Measurements from ENCODE around the gene ACOX3.
A peak's percentile ranks its signal among the peaks of the same experiment; 100 is the strongest.
"Not testable (repeated sequence)": the region's sequence is repeated elsewhere in the genome, so short reads cannot be mapped to it uniquely, and the experiment has no call there.

The ACOX3 gene

GRCh38 chr4:8440492-8441311 lies at the start of gene ACOX3, which contains the start of gene TRMT44:
TSS of gene ACOX3 (minus strand) at chr4:8440723. CDS start at chr4:8416521, 24,202 bp downstream.
TSS of gene TRMT44 (plus strand) at chr4:8440777. CDS start at chr4:8440823, 46 bp downstream.
- H3K4me3 ChIP-seq (ENCODE audit: low read depth in 1 of 2, low read length in 2 of 2) = peak within 1 kb of the TSS; percentile 78 to 91
- no peaks in the 10 kb centered on the region for H3K27me3 ChIP-seq (ENCODE audit: control insufficient read depth in 1 of 2, insufficient read depth in 2 of 2, low read length in 2 of 2)
- no peaks in the 10 kb centered on the region for H3K9me3 ChIP-seq (ENCODE audit: control insufficient read depth in 1 of 2, low read length in 2 of 2)
- peak within 1 kb of the TSS; percentile 90 for H3K27ac ChIP-seq (ENCODE audit: low read depth, low read length)
- H3K36me3 ChIP-seq (ENCODE audit: control insufficient read depth in 1 of 2, insufficient read depth in 2 of 2, low read length in 2 of 2) = peaks cover 0 to 4% of the 10 kb centered on the region in 2 donors
- H3K9ac ChIP-seq (ENCODE audit: low read depth in 1 of 2, low read length in 2 of 2) = peak within 1 kb of the TSS; percentile 73 to 87
- H3K4me1 ChIP-seq (ENCODE audit: control insufficient read depth in 1 of 2, insufficient read depth in 2 of 2, low read length in 2 of 2) = peaks cover 22 to 37% of the 10 kb centered on the region in 2 donors

- H3K9ac ChIP-seq (ENCODE audit: low read depth in 1 of 2, low read length in 2 of 2) = no peak overlapping the region
- H3K27me3 ChIP-seq (ENCODE audit: control insufficient read depth in 1 of 2, insufficient read depth in 2 of 2, low read length in 2 of 2) = no peaks in the 10 kb centered on the region
- no peaks in the 10 kb centered on the region for H3K9me3 ChIP-seq (ENCODE audit: control insufficient read depth in 1 of 2, low read length in 2 of 2)
Observed at GRCh38 chr4:8488791-8489369, 48.4 kb upstream of the ACOX3 start.

GRCh38 chr4:8486643-8487042 lies 46.1 kb upstream of the ACOX3 start:
- H3K4me3 ChIP-seq (ENCODE audit: low read depth in 1 of 2, low read length in 2 of 2); H3K36me3 ChIP-seq (ENCODE audit: control insufficient read depth in 1 of 2, insufficient read depth in 2 of 2, low read length in 2 of 2); H3K27me3 ChIP-seq (ENCODE audit: control insufficient read depth in 1 of 2, insufficient read depth in 2 of 2, low read length in 2 of 2); H3K4me1 ChIP-seq (ENCODE audit: control insufficient read depth in 1 of 2, insufficient read depth in 2 of 2, low read length in 2 of 2); H3K9ac ChIP-seq (ENCODE audit: low read depth in 1 of 2, low read length in 2 of 2); H3K9me3 ChIP-seq (ENCODE audit: control insufficient read depth in 1 of 2, low read length in 2 of 2); H3K27ac ChIP-seq (ENCODE audit: low read depth, low read length): not testable (repeated sequence)

More at GRCh38 chr4:8488791-8489369, 48.4 kb upstream of the ACOX3 start:
- Histone ChIP-seq H3K36me3 (ENCODE audit: control insufficient read depth in 1 of 2, insufficient read depth in 2 of 2, low read length in 2 of 2) (no peaks in the 10 kb centered on the region), H3K4me1 (ENCODE audit: control insufficient read depth in 1 of 2, insufficient read depth in 2 of 2, low read length in 2 of 2) (no peaks in the 10 kb centered on the region), H3K4me3 (ENCODE audit: low read depth in 1 of 2, low read length in 2 of 2) (no peak overlapping the region), H3K27ac (ENCODE audit: low read depth, low read length) (no peak overlapping the region)

- Histone ChIP-seq H3K4me3 (ENCODE audit: low read depth in 1 of 2, low read length in 2 of 2) (no peak overlapping the region), H3K9ac (ENCODE audit: low read depth in 1 of 2, low read length in 2 of 2) (no peak overlapping the region), H3K27ac (ENCODE audit: low read depth, low read length) (no peak overlapping the region), H3K4me1 (ENCODE audit: control insufficient read depth in 1 of 2, insufficient read depth in 2 of 2, low read length in 2 of 2) (no peaks in the 10 kb centered on the region), H3K27me3 (ENCODE audit: control insufficient read depth in 1 of 2, insufficient read depth in 2 of 2, low read length in 2 of 2) (no peaks in the 10 kb centered on the region), H3K9me3 (ENCODE audit: control insufficient read depth in 1 of 2, low read length in 2 of 2) (no peaks in the 10 kb centered on the region), H3K36me3 (ENCODE audit: control insufficient read depth in 1 of 2, insufficient read depth in 2 of 2, low read length in 2 of 2) (peaks cover 3 to 11% of the 10 kb centered on the region in 2 donors)
Observed at GRCh38 chr4:8480221-8480620, 39.7 kb upstream of the ACOX3 start.

- H3K9ac ChIP-seq (ENCODE audit: low read depth in 1 of 2, low read length in 2 of 2) = no peak overlapping the region
- no peak overlapping the region for H3K27ac ChIP-seq (ENCODE audit: low read depth, low read length)
- peaks cover 3 to 13% of the 10 kb centered on the region in 2 donors for H3K36me3 ChIP-seq (ENCODE audit: control insufficient read depth in 1 of 2, insufficient read depth in 2 of 2, low read length in 2 of 2)
- no peak overlapping the region for H3K4me3 ChIP-seq (ENCODE audit: low read depth in 1 of 2, low read length in 2 of 2)
- H3K4me1 ChIP-seq (ENCODE audit: control insufficient read depth in 1 of 2, insufficient read depth in 2 of 2, low read length in 2 of 2) = no peaks in the 10 kb centered on the region
- no peaks in the 10 kb centered on the region for H3K27me3 ChIP-seq (ENCODE audit: control insufficient read depth in 1 of 2, insufficient read depth in 2 of 2, low read length in 2 of 2)
- H3K9me3 ChIP-seq (ENCODE audit: control insufficient read depth in 1 of 2, low read length in 2 of 2) = no peaks in the 10 kb centered on the region
Observed at GRCh38 chr4:8478801-8479744, 38.5 kb upstream of the ACOX3 start.

- Histone ChIP-seq H3K36me3 (ENCODE audit: control insufficient read depth in 1 of 2, insufficient read depth in 2 of 2, low read length in 2 of 2) (peaks cover 3 to 13% of the 10 kb centered on the region in 2 donors), H3K27me3 (ENCODE audit: control insufficient read depth in 1 of 2, insufficient read depth in 2 of 2, low read length in 2 of 2) (no peaks in the 10 kb centered on the region)
Observed at GRCh38 chr4:8478371-8478770, 37.8 kb upstream of the ACOX3 start.

GRCh38 chr4:8477676-8478075 lies 37.2 kb upstream of the ACOX3 start:
- H3K36me3 ChIP-seq (ENCODE audit: control insufficient read depth in 1 of 2, insufficient read depth in 2 of 2, low read length in 2 of 2) = peaks cover 3 to 13% of the 10 kb centered on the region in 2 donors
- H3K27ac ChIP-seq (ENCODE audit: low read depth, low read length) = no peak overlapping the region
- H3K9me3 ChIP-seq (ENCODE audit: control insufficient read depth in 1 of 2, low read length in 2 of 2) = no peaks in the 10 kb centered on the region
- no peaks in the 10 kb centered on the region for H3K27me3 ChIP-seq (ENCODE audit: control insufficient read depth in 1 of 2, insufficient read depth in 2 of 2, low read length in 2 of 2)
- no peak overlapping the region for H3K4me3 ChIP-seq (ENCODE audit: low read depth in 1 of 2, low read length in 2 of 2)
- H3K4me1 ChIP-seq (ENCODE audit: control insufficient read depth in 1 of 2, insufficient read depth in 2 of 2, low read length in 2 of 2) = no peaks in the 10 kb centered on the region
- no peak overlapping the region for H3K9ac ChIP-seq (ENCODE audit: low read depth in 1 of 2, low read length in 2 of 2)

More at GRCh38 chr4:8478371-8478770, 37.8 kb upstream of the ACOX3 start:
- H3K4me1 ChIP-seq (ENCODE audit: control insufficient read depth in 1 of 2, insufficient read depth in 2 of 2, low read length in 2 of 2) = no peaks in the 10 kb centered on the region
- H3K9ac ChIP-seq (ENCODE audit: low read depth in 1 of 2, low read length in 2 of 2) = no peak overlapping the region
- no peaks in the 10 kb centered on the region for H3K9me3 ChIP-seq (ENCODE audit: control insufficient read depth in 1 of 2, low read length in 2 of 2)
- no peak overlapping the region for H3K4me3 ChIP-seq (ENCODE audit: low read depth in 1 of 2, low read length in 2 of 2)
- H3K27ac ChIP-seq (ENCODE audit: low read depth, low read length) = no peak overlapping the region

GRCh38 chr4:8477095-8477635 lies 36.6 kb upstream of the ACOX3 start:
- no peaks in the 10 kb centered on the region for H3K27me3 ChIP-seq (ENCODE audit: control insufficient read depth in 1 of 2, insufficient read depth in 2 of 2, low read length in 2 of 2)
- H3K4me3 ChIP-seq (ENCODE audit: low read depth in 1 of 2, low read length in 2 of 2) = no peak overlapping the region
- no peak overlapping the region for H3K27ac ChIP-seq (ENCODE audit: low read depth, low read length)
- no peak overlapping the region for H3K9ac ChIP-seq (ENCODE audit: low read depth in 1 of 2, low read length in 2 of 2)
- peaks cover 0 to 5% of the 10 kb centered on the region in 2 donors for H3K4me1 ChIP-seq (ENCODE audit: control insufficient read depth in 1 of 2, insufficient read depth in 2 of 2, low read length in 2 of 2)
- no peaks in the 10 kb centered on the region for H3K9me3 ChIP-seq (ENCODE audit: control insufficient read depth in 1 of 2, low read length in 2 of 2)
- peaks cover 3 to 13% of the 10 kb centered on the region in 2 donors for H3K36me3 ChIP-seq (ENCODE audit: control insufficient read depth in 1 of 2, insufficient read depth in 2 of 2, low read length in 2 of 2)

- Histone ChIP-seq H3K36me3 (ENCODE audit: control insufficient read depth in 1 of 2, insufficient read depth in 2 of 2, low read length in 2 of 2) (peaks cover 3 to 13% of the 10 kb centered on the region in 2 donors), H3K27ac (ENCODE audit: low read depth, low read length) (no peak overlapping the region), H3K27me3 (ENCODE audit: control insufficient read depth in 1 of 2, insufficient read depth in 2 of 2, low read length in 2 of 2) (no peaks in the 10 kb centered on the region)
Observed at GRCh38 chr4:8475751-8476575, 35.4 kb upstream of the ACOX3 start.

More at GRCh38 chr4:8475751-8476575, 35.4 kb upstream of the ACOX3 start:
- Histone ChIP-seq H3K4me3 (ENCODE audit: low read depth in 1 of 2, low read length in 2 of 2) (no peak overlapping the region), H3K4me1 (ENCODE audit: control insufficient read depth in 1 of 2, insufficient read depth in 2 of 2, low read length in 2 of 2) (peaks cover 0 to 5% of the 10 kb centered on the region in 2 donors), H3K9ac (ENCODE audit: low read depth in 1 of 2, low read length in 2 of 2) (no peak overlapping the region), H3K9me3 (ENCODE audit: control insufficient read depth in 1 of 2, low read length in 2 of 2) (no peaks in the 10 kb centered on the region)

All from duodenal mucosa (tissue), 2 donors.